ENCODE measurements around the gene CACNA1G. TPM values are rescaled to one million over a fixed set of nuclear protein-coding genes. Genes with fewer than 3 reads are reported as not detected.

Gene CACNA1G
- total and polyA plus RNA-seq, 9 donors = 1.0 to 39.1 (median 4.7) TPM

DNA sequence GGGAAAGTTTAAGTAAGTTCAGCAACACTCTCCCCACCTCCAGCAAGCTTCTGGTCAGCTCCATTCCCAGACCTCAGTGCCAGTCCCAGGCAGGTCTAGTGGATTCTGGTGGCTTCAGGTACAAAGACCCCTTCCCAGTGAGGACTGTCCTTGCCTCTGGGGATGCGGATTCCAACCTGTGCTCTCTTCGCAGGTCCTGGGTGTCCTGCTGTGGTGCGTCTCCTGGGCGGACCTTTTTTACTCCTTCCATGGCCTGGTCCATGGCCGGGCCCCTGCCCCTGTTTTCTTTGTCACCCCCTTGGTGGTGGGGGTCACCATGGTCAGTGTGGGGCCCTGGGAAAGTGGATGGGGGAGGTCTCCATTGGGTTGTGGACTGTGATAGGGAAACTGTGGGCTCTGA is 96.0 kb downstream of the CACNA1G start:
- intact Hi-C loops (cut with DNase I) = no loop called here
- WGBS, 3 donors = 95 to 98% (median 97%) methylated on average over 5 of the region's 5 CpGs

GRCh38 chr17:50657054-50657453 is 96.5 kb downstream of the CACNA1G start:
- no peaks in the 10 kb centered on the region for H3K9me3 ChIP-seq
- intact Hi-C loops (cut with DNase I) = no loop called here
- DNase-seq = no peak
- H3K36me3 ChIP-seq = no peaks in the 10 kb centered on the region
- TF ChIP-seq EP300 (IDR thresholded peaks at IDR 0.05) (no peak), POLR2A (IDR thresholded peaks at IDR 0.05) (no peak)
- TF ChIP-seq, protein P1, sequence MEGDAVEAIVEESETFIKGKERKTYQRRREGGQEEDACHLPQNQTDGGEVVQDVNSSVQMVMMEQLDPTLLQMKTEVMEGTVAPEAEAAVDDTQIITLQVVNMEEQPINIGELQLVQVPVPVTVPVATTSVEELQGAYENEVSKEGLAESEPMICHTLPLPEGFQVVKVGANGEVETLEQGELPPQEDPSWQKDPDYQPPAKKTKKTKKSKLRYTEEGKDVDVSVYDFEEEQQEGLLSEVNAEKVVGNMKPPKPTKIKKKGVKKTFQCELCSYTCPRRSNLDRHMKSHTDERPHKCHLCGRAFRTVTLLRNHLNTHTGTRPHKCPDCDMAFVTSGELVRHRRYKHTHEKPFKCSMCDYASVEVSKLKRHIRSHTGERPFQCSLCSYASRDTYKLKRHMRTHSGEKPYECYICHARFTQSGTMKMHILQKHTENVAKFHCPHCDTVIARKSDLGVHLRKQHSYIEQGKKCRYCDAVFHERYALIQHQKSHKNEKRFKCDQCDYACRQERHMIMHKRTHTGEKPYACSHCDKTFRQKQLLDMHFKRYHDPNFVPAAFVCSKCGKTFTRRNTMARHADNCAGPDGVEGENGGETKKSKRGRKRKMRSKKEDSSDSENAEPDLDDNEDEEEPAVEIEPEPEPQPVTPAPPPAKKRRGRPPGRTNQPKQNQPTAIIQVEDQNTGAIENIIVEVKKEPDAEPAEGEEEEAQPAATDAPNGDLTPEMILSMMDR (IDR thresholded peaks at IDR 0.05) = no peak
- H3K27me3 ChIP-seq = no peaks in the 10 kb centered on the region
- H3K4me3 ChIP-seq = no peak overlapping the region
- H3K4me1 ChIP-seq (ENCODE audit: insufficient read depth) = peaks cover 2% of the 10 kb centered on the region
- 89 to 91% (median 90%) methylated on average over 7 of the region's 7 CpGs for WGBS, 3 donors
- H3K27ac ChIP-seq = no peak overlapping the region

More for the DNA sequence above, 96.0 kb downstream of the CACNA1G start:
- Histone ChIP-seq H3K9me3 (no peaks in the 10 kb centered on the region), H3K4me3 (no peak overlapping the region), H3K27ac (no peak overlapping the region), H3K27me3 (no peaks in the 10 kb centered on the region), H3K4me1 (ENCODE audit: insufficient read depth) (no peaks in the 10 kb centered on the region), H3K36me3 (no peaks in the 10 kb centered on the region)
- TF ChIP-seq, protein P1 (IDR thresholded peaks at IDR 0.05) = no peak
- no peak for DNase-seq

DNA sequence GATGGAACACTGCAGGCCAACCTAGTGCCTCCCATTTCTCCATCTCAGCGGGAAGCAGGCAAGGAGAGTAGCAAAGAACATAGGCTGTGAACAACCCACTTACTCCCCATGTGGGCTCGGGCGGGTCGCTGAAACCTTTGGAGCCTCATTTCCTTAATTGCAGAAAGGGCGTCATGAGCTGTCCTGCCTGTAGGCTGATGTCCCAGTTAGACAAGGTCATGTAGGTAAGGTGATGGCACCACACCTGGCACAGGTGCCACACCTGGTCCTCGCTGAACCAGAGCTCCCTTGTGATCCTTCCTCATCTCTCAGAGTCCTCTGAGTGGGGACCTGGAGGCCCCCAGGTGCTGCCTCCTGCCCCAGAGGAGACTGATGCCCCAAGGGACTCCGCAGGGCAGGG is 97.1 kb downstream of the CACNA1G start:
- 90 to 96% (median 93%) methylated on average over 7 of the region's 7 CpGs for WGBS, 3 donors
- TF ChIP-seq EP300 (IDR thresholded peaks at IDR 0.05) (no peak), POLR2A (IDR thresholded peaks at IDR 0.05) (no peak)
- TF ChIP-seq, protein P1 (IDR thresholded peaks at IDR 0.05) = no peak
- Histone ChIP-seq H3K4me3 (no peak overlapping the region), H3K27me3 (no peaks in the 10 kb centered on the region), H3K36me3 (no peaks in the 10 kb centered on the region), H3K27ac (no peak overlapping the region), H3K9me3 (no peaks in the 10 kb centered on the region), H3K4me1 (ENCODE audit: insufficient read depth) (peaks cover 2% of the 10 kb centered on the region)
- DNase-seq = no peak
- intact Hi-C loops (cut with DNase I) = no loop called here

DNA sequence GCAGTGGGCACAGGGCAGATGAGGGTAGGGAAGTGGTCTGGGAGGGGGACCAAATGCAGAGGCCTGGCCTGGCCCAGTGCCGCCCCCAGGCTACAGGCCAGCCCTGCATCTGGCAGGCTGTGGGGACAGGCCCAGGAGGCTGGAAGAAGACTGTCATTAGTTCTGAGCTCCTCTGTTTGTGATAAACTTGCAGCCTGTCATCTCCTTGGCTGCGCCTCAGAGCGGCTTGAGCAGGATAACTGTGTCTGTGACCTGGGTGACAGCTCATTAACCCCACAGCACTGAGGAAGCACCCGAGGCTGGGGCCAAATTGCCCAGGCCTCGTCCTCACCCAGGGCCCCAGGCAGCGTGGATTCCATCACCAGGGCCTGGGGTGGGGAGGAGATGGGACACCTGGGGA is 98.1 kb downstream of the CACNA1G start:
- H3K27ac ChIP-seq = no peak overlapping the region
- TF ChIP-seq, protein P1 (IDR thresholded peaks at IDR 0.05) = no peak
- TF ChIP-seq EP300 (IDR thresholded peaks at IDR 0.05) = no peak
- TF ChIP-seq POLR2A (IDR thresholded peaks at IDR 0.05) = no peak
- intact Hi-C loops (cut with DNase I) = no loop called here
- WGBS, 3 donors = 80 to 94% (median 92%) methylated on average over 6 of the region's 6 CpGs
- no peaks in the 10 kb centered on the region for H3K9me3 ChIP-seq
- no peak overlapping the region for H3K4me3 ChIP-seq
- peaks cover 2% of the 10 kb centered on the region for H3K4me1 ChIP-seq (ENCODE audit: insufficient read depth)
- DNase-seq = no peak
- no peaks in the 10 kb centered on the region for H3K36me3 ChIP-seq
- no peaks in the 10 kb centered on the region for H3K27me3 ChIP-seq

DNA sequence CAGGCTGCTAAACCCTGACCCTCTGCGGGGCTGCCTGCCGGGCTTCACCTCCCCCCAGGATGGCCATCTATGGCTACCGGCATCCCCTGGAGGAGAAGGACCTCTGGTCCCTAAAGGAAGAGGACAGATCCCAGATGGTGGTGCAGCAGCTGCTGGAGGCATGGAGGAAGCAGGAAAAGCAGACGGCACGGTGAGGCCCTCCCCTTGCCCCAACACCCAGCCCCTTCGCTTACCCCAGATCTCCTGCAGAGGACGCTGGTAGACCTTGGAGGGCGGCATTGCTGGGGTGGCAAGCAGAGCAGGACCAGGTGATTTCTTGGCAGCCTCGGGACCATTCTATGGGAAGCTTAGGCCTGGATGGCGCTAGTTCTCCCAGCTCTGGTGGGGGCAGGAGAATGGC is 98.7 kb downstream of the CACNA1G start:
- no peak overlapping the region for H3K4me3 ChIP-seq
- intact Hi-C loops (cut with DNase I) = no loop called here
- 75 to 84% (median 79%) methylated on average over 10 of the region's 10 CpGs for WGBS, 3 donors
- H3K27me3 ChIP-seq = no peaks in the 10 kb centered on the region
- H3K36me3 ChIP-seq = no peaks in the 10 kb centered on the region
- no peak overlapping the region for H3K27ac ChIP-seq
- peaks cover 2% of the 10 kb centered on the region for H3K4me1 ChIP-seq (ENCODE audit: insufficient read depth)
- no peak for TF ChIP-seq POLR2A (IDR thresholded peaks at IDR 0.05)
- no peak for TF ChIP-seq EP300 (IDR thresholded peaks at IDR 0.05)
- TF ChIP-seq, protein P1 (IDR thresholded peaks at IDR 0.05) = no peak
- DNase-seq = no peak
- H3K9me3 ChIP-seq = no peaks in the 10 kb centered on the region
